Measurements from ENCODE around the gene OAS2.
"Not testable (repeated sequence)": the region's sequence is repeated elsewhere in the genome, so short reads cannot be mapped to it uniquely, and the experiment has no call there.

OAS2 gene

GRCh38 chr12:112987561-112987960, 9.2 kb downstream of the OAS2 start:
- FAIRE-seq = no peak

- no peak for FAIRE-seq
Measured at GRCh38 chr12:112988224-112988623, 9.9 kb downstream of the OAS2 start.

GRCh38 chr12:112988823-112989385, 10.6 kb downstream of the OAS2 start:
- not testable (repeated sequence) for FAIRE-seq

- FAIRE-seq = no peak
Measured at GRCh38 chr12:112989806-112990205, 11.5 kb downstream of the OAS2 start.

GRCh38 chr12:112992541-112993398, 14.5 kb downstream of the OAS2 start:
- peak; percentile 4 for FAIRE-seq

GRCh38 chr12:112995008-112995407, 16.7 kb downstream of the OAS2 start:
- FAIRE-seq = no peak

- no peak for FAIRE-seq
Measured at GRCh38 chr12:112996501-112996900, 18.2 kb downstream of the OAS2 start.

- FAIRE-seq = no peak
Measured at GRCh38 chr12:112997506-112997905, 19.2 kb downstream of the OAS2 start.

GRCh38 chr12:112998987-112999767, 20.9 kb downstream of the OAS2 start:
- FAIRE-seq = no peak

GRCh38 chr12:113000433-113000832, 22.1 kb downstream of the OAS2 start:
- no peak for FAIRE-seq

- no peak for FAIRE-seq
Measured at GRCh38 chr12:113002155-113002554, 23.8 kb downstream of the OAS2 start.

- no peak for FAIRE-seq
Measured at GRCh38 chr12:113002676-113003075, 24.4 kb downstream of the OAS2 start.

GRCh38 chr12:113003636-113004035, 25.3 kb downstream of the OAS2 start:
- FAIRE-seq = no peak

GRCh38 chr12:113005762-113006161, 27.4 kb downstream of the OAS2 start:
- FAIRE-seq = no peak

- FAIRE-seq = no peak
Measured at GRCh38 chr12:113006206-113006605, 27.9 kb downstream of the OAS2 start.

- FAIRE-seq = no peak
Measured at GRCh38 chr12:113006641-113007040, 28.3 kb downstream of the OAS2 start.

- FAIRE-seq = no peak
Measured at GRCh38 chr12:113007166-113007565, 28.8 kb downstream of the OAS2 start.

- FAIRE-seq = no peak
Measured at GRCh38 chr12:113010701-113011100, 32.4 kb downstream of the OAS2 start.

GRCh38 chr12:113014565-113014964, 36.2 kb downstream of the OAS2 start:
- FAIRE-seq = no peak

- FAIRE-seq = no peak
Measured at GRCh38 chr12:113016796-113017195, 38.5 kb downstream of the OAS2 start.

GRCh38 chr12:113019025-113019424, 40.7 kb downstream of the OAS2 start:
- FAIRE-seq = no peak

- no peak for FAIRE-seq
Measured at GRCh38 chr12:113021500-113021899, 43.2 kb downstream of the OAS2 start.

- no peak for FAIRE-seq
Measured at GRCh38 chr12:113022563-113023297, 44.4 kb downstream of the OAS2 start.
